GM12878 (cell line): ENCODE measurements around the gene ANO8. TPM values are rescaled to one million over a fixed set of nuclear protein-coding genes. Genes with fewer than 3 reads are reported as not detected.

ENCODE experiments used
- ATAC-seq: fragments of 200-7000 bp; cut with Tn5 transposase; 3 replicates; pipeline ENCODE4 v1.9.1; 2020; ENCODE audit warnings: mild to moderate bottlenecking, moderate library complexity
- BruUV-seq: library from RNA; stranded (reverse); fragments of 400-500 nt; replicated peaks from 2 replicates; lab custom pipeline; 2021; lab: Mats Ljungman, UMichigan
- CTCF ChIA-PET: fragments of 300-600 bp; sonication (Branson Sonifier 250); formaldehyde crosslinking; extraction: SDS; loops from one replicate; lab custom pipeline; 2021; ENCODE audit warnings: inconsistent platforms; lab: Yijun Ruan, JAX
- POLR2A ChIA-PET: fragments of 350-600 bp; formaldehyde crosslinking; extraction: SDS; loops from one replicate; lab custom pipeline; 2021; ENCODE audit warnings: inconsistent platforms; lab: Charles Lee
- RAD21 ChIA-PET: fragments of 300-600 bp; sonication (Branson Sonifier 250); formaldehyde crosslinking; loops from one replicate; lab custom pipeline; 2023; ENCODE audit warnings: antibody characterized with exemption; ENCODE audit not compliant: unreplicated experiment; lab: Charles Lee
- SMC1A ChIA-PET: fragments of 300-600 bp; sonication (Branson Sonifier 250); formaldehyde crosslinking; loops from one replicate; lab custom pipeline; 2023; ENCODE audit not compliant: unreplicated experiment, uncharacterized antibody; lab: Charles Lee
- DNase-seq: peaks from one replicate; pipeline ENCODE4 v3.0.0-alpha.2; 2011; ENCODE audit warnings: low read depth, low spot score
- FAIRE-seq: peaks from 3 replicates; lab custom pipeline; 2011; peaks lifted over from hg19 to GRCh38; lab: Jason Lieb, UNC
- H2AFZ ChIP-seq: 2 replicates; pipeline ENCODE4 v1.6.0; 2011; ENCODE audit warnings: low read depth, low read length, control low read depth; ENCODE audit not compliant: control insufficient read depth
- H3K27ac ChIP-seq: 2 replicates; pipeline ENCODE4 v1.5.1; 2011; ENCODE audit warnings: control low read depth; ENCODE audit not compliant: control insufficient read depth, insufficient read depth
- H3K27me3 ChIP-seq, 2 experiments: replicated peaks in 1 of 2; 2 replicates each; pipeline versions ENCODE4 v1.6.0 to v1.6.1; 2011; ENCODE audit warnings: low read length in 1 of 2; ENCODE audit not compliant: control insufficient read depth in 2 of 2, insufficient read depth in 2 of 2
- H3K36me3 ChIP-seq, 2 experiments: 2 replicates each; pipeline ENCODE4 v1.5.1; 2011; ENCODE audit warnings: low read length in 1 of 2; ENCODE audit not compliant: control insufficient read depth in 2 of 2, insufficient read depth in 2 of 2
- H3K4me1 ChIP-seq: 2 replicates; pipeline ENCODE4 v1.6.1; 2011; ENCODE audit warnings: mild to moderate bottlenecking, low read length, moderate library complexity, mixed read lengths; ENCODE audit not compliant: control insufficient read depth, insufficient read depth
- H3K4me2 ChIP-seq: 2 replicates; pipeline ENCODE4 v1.6.0; 2011; ENCODE audit warnings: control low read depth; ENCODE audit not compliant: control insufficient read depth, insufficient read depth
- H3K4me3 ChIP-seq: fragments of 200-600 bp; sonication (generic); 2 replicates; pipeline ENCODE4 v1.5.1; 2016
- H3K79me2 ChIP-seq: 2 replicates; pipeline ENCODE4 v1.6.0; 2011; ENCODE audit warnings: low read length; ENCODE audit not compliant: control insufficient read depth, insufficient read depth
- H3K9ac ChIP-seq: 2 replicates; pipeline ENCODE4 v1.8.0; 2011; ENCODE audit warnings: low read length, control low read depth, mixed read lengths; ENCODE audit not compliant: control insufficient read depth, insufficient read depth
- H3K9me3 ChIP-seq: replicated peaks from 3 replicates; pipeline ENCODE4 v1.5.1; 2011; ENCODE audit warnings: mild to moderate bottlenecking, low read length; ENCODE audit not compliant: control insufficient read depth, insufficient read depth
- H4K20me1 ChIP-seq: 2 replicates; pipeline ENCODE4 v1.6.0; 2011; ENCODE audit not compliant: control insufficient read depth, insufficient read depth
- CEBPZ ChIP-seq: fragments of 150-350 bp; IDR thresholded peaks from 2 replicates; pipeline ENCODE4 v1.6.1; 2016; ENCODE audit warnings: low read depth, low read length
- MYC ChIP-seq: IDR thresholded peaks from 2 replicates; pipeline ENCODE4 v1.6.1; 2011; ENCODE audit warnings: mild to moderate bottlenecking, low read length, moderate library complexity, inconsistent platforms; ENCODE audit not compliant: insufficient read depth, insufficient replicate concordance, insufficient read length, severe bottlenecking
- PKNOX1 ChIP-seq: fragments of 450-650 bp; IDR thresholded peaks from 2 replicates; pipeline ENCODE4 v1.6.1; 2016; ENCODE audit warnings: mild to moderate bottlenecking
- PRDM15 ChIP-seq: fragments of 450-650 bp; formaldehyde crosslinking; IDR thresholded peaks from 2 replicates; pipeline ENCODE4 v1.4.0; 2020; ENCODE audit warnings: mild to moderate bottlenecking, moderate library complexity
- SRF ChIP-seq, 2 experiments: IDR thresholded peaks; 2 replicates each; pipeline ENCODE4 v1.6.1; 2011; ENCODE audit warnings: low read depth in 2 of 2, low read length in 2 of 2, mild to moderate bottlenecking in 1 of 2, moderate library complexity in 1 of 2
- STAT3 ChIP-seq: IDR thresholded peaks from 2 replicates; pipeline ENCODE4 v1.6.1; 2011; ENCODE audit warnings: low read depth, low read length, improper control_type of control experiment
- ZNF384 ChIP-seq: IDR thresholded peaks from 2 replicates; pipeline ENCODE4 v1.6.1; 2012; ENCODE audit warnings: low read depth, mild to moderate bottlenecking, low read length, improper control_type of control experiment, borderline replicate concordance
- WGBS: methylation state at CpG from one replicate; pipeline ENCODE4 v1.1.6; 2016; ENCODE audit warnings: low lambda C conversion rate; ENCODE audit not compliant: insufficient replicate concordance, insufficient coverage; ENCODE audit errors: missing lambda C conversion rate; 5-methylcytosine and 5-hydroxymethylcytosine counted together
- in situ Hi-C: fragments of 300-500 bp; cut with MboI; formaldehyde crosslinking; loops from 9 replicates; pipeline ENCODE4 v1.14.3; 2018; ENCODE audit warnings: mixed read lengths
- intact Hi-C: fragments of 100-400 bp; cut with micrococcal nuclease; formaldehyde crosslinking; loops from one replicate; pipeline ENCODE4 v1.14.2; 2022; ENCODE audit not compliant: unreplicated experiment
- polyA plus RNA-seq, 11 experiments: library from polyadenylated mRNA; depleted of rRNA in 4 of 11; unstranded in 6 of 11; stranded (reverse) in 5 of 11; fragments of >200 nt; fragmentation: Nextera tagmentation in 4 of 11; fragmentation: Illumina TruSeq in 1 of 11; extraction: Ambion mirVana in 4 of 11; extraction: Trizol in 1 of 11; gene quantifications; 1 replicate in 1 of 11; 2 replicates in 10 of 11; pipeline versions ENCODE4 v1.2.1 to v1.2.3, GENCODE V29; 2011 to 2016; ENCODE audit warnings: inconsistent platforms in 2 of 11, missing spikeins in 2 of 11, low read depth in 1 of 11
- total RNA-seq, 4 experiments: library from RNA; depleted of rRNA in 3 of 4; stranded (reverse); fragments of >200 nt in 3 of 4; fragmentation: Illumina TruSeq in 1 of 4; extraction: Trizol in 1 of 4; gene quantifications; 2 replicates each; pipeline versions ENCODE4 v1.2.1 to v1.2.3, GENCODE V29; 2013 to 2021

ANO8 gene
- total and polyA plus RNA-seq, 10 of the 15 experiments (the other 5 are each of a cell fraction or from before 2014, with no cell fraction given), result 0.04 to 6.7 (median 1.1) TPM

- ChIA-PET SMC1A (interaction anchor here (0.5 to 6.5 kb wide), 6 partner anchors 18 to 572 kb away, joined by 3 to 43 read pairs (median 4); partner anchors contain the start of genes BABAM1 and USHBP1), RAD21 (interaction anchor here (0.6 to 4.3 kb wide), 7 partner anchors 17 to 569 kb away, joined by 3 to 22 read pairs (median 4); partner anchors contain the start of genes BABAM1 and DDA1), CTCF (interaction anchor here (0.6 to 6.9 kb wide), 10 partner anchors 9 to 567 kb away, joined by 3 to 120 read pairs (median 6); partner anchors contain the start of genes BABAM1 and USHBP1), POLR2A (interaction anchor here (0.6 kb wide), 1 partner anchor 16 kb away, joined by 4 read pairs; no protein-coding TSS in a partner anchor)
- H4K20me1 ChIP-seq, result no peaks in the 10 kb centered on the region
- H2AFZ ChIP-seq, result no peak overlapping the region
- no peaks in the 10 kb centered on the region; the same call in 1 of the 2 replicates for H3K79me2 ChIP-seq
- no peaks in the 10 kb centered on the region for H3K9me3 ChIP-seq
- H3K4me1 ChIP-seq, result peaks cover 9% of the 10 kb centered on the region
- H3K27ac ChIP-seq, result no peak overlapping the region
- no TSS peak for BruUV-seq
- DNase-seq, result no peak
- peaks cover 0 to 7% of the 10 kb centered on the region in 2 experiments; a peak in 2 of 4 replicates for H3K36me3 ChIP-seq
- no peak for FAIRE-seq
- TF ChIP-seq CEBPZ (no peak), ZNF384 (no peak), STAT3 (no peak), SRF (IDR thresholded peaks at IDR 0.05; ENCODE audit: low read depth in 2 of 2, low read length in 2 of 2) (no peak), PRDM15 (no peak), PKNOX1 (no peak), MYC (no peak)
- ATAC-seq, result no peak
- H3K27me3 ChIP-seq, result no peaks in the 10 kb centered on the region
- no peak overlapping the region for H3K4me3 ChIP-seq
- no peak overlapping the region for H3K9ac ChIP-seq
- H3K4me2 ChIP-seq, result no peak overlapping the region
- intact Hi-C loops (loop anchor here (2.0 kb wide), 1 partner anchor 17 kb away; the partner anchor contains the start of gene BABAM1), in situ Hi-C loops (no loop called here)
- 86% methylated on average over 7 of the region's 7 CpGs for WGBS
Observed at GRCh38 chr19:17283504-17283996, 51.1 kb downstream of the ANO8 start.
